Kidney (tissue), 14 donors: ENCODE data around the gene MED13L. TPM values are rescaled to one million over a fixed set of nuclear protein-coding genes. Genes with fewer than 3 reads are reported as not detected.
A peak's percentile ranks its signal among the peaks of the same experiment; 100 is the strongest.

Experiments
- DNase-seq, 5 donors: peaks; one replicate each; pipeline ENCODE4 v3.0.0-alpha.2; 2013 to 2020
- FAIRE-seq: peaks from 2 replicates; lab custom pipeline; 2012; peaks lifted over from hg19 to GRCh38; lab: Jason Lieb, UNC
- H3K27ac ChIP-seq, 2 donors: one replicate each; pipeline ENCODE4 v1.7.0; 2013; ENCODE audit warnings: low read depth in 2 of 2, low read length in 2 of 2, inconsistent platforms in 1 of 2
- H3K27me3 ChIP-seq: one replicate; pipeline ENCODE4 v1.7.1; 2013; ENCODE audit warnings: low read length, inconsistent platforms; ENCODE audit not compliant: control insufficient read depth, insufficient read depth
- H3K36me3 ChIP-seq, 3 donors: one replicate each; pipeline versions ENCODE4 v1.7.0 to v1.7.1; 2013; ENCODE audit warnings: low read length in 3 of 3, control low read depth in 1 of 3, inconsistent platforms in 1 of 3; ENCODE audit not compliant: insufficient read depth in 3 of 3, control insufficient read depth in 2 of 3
- H3K4me1 ChIP-seq, 3 donors: one replicate each; pipeline versions ENCODE4 v1.7.0 to v1.7.1; 2013; ENCODE audit warnings: low read length in 3 of 3, inconsistent platforms in 1 of 3, low read depth in 1 of 3; ENCODE audit not compliant: control insufficient read depth in 2 of 3, insufficient read depth in 2 of 3
- H3K4me3 ChIP-seq, 3 donors: one replicate each; pipeline versions ENCODE4 v1.7.0 to v1.8.1; 2013; ENCODE audit warnings: low read length in 3 of 3, control low read depth in 1 of 3, inconsistent platforms in 1 of 3
- H3K9ac ChIP-seq, 3 donors: one replicate each; pipeline versions ENCODE4 v1.7.0 to v1.7.1; 2013; ENCODE audit warnings: low read length in 3 of 3, control low read depth in 1 of 3, inconsistent platforms in 1 of 3
- H3K9me3 ChIP-seq, 3 donors: one replicate each; pipeline versions ENCODE4 v1.7.0 to v1.7.1; 2013; ENCODE audit warnings: low read length in 3 of 3, control low read depth in 1 of 3, inconsistent platforms in 1 of 3; ENCODE audit not compliant: control insufficient read depth in 2 of 3, insufficient read depth in 1 of 3
- CTCF ChIP-seq: IDR thresholded peaks from 3 replicates; pipeline ENCODE4 v1.5.1; 2012; ENCODE audit warnings: mild to moderate bottlenecking, moderate library complexity, borderline replicate concordance; ENCODE audit not compliant: insufficient read depth; ENCODE audit errors: extremely low read depth
- intact Hi-C: fragments of 100-400 bp; cut with DNase I; formaldehyde crosslinking; loops from one replicate; pipeline ENCODE4 v1.11.1; 2022
- polyA plus RNA-seq: library from polyadenylated mRNA; stranded (reverse); fragments of 350-450 nt; fragmentation: Illumina TruSeq; extraction: RNeasy Lipid Tissue Mini Kit (QIAGEN cat#74804); gene quantifications from one replicate; pipeline ENCODE4 v1.2.3, GENCODE V29; 2014; ENCODE audit warnings: low read depth, low replicate concordance; ENCODE audit not compliant: insufficient read depth
- total RNA-seq: library from RNA; stranded (reverse); fragmentation: NEBNext Ultra II Directional; extraction: Animal tissue kit (Norgen Biotek cat#: 25700); gene quantifications from one replicate; pipeline ENCODE4 v1.2.1, GENCODE V29; 2021
- donor health status: control.
- donor health status: control.
- donor health status: control.
- donor health status: control.
- donor health status: control.
- donor health status: DM: yes; HTN: yes; CAD: no.
- donor health status: Normal renal cell carcinoma (clear cell type).

MED13L gene
- total and polyA plus RNA-seq, 2 donors from 2014 or later, result 7.1 to 153 TPM

- no peak for TF ChIP-seq CTCF
Observed at GRCh38 chr12:116104167-116104767, 173.2 kb downstream of the MED13L start.

GRCh38 chr12:116101991-116102390 is 175.5 kb downstream of the MED13L start:
- H3K36me3 ChIP-seq, result no peaks in the 10 kb centered on the region
- no peak overlapping the region for H3K9ac ChIP-seq
- intact Hi-C loops, result no loop called here
- H3K4me1 ChIP-seq, result peaks cover 0 to 3% (median 0%) of the 10 kb centered on the region in 3 donors
- FAIRE-seq, result no peak
- H3K9me3 ChIP-seq, result no peaks in the 10 kb centered on the region
- no peak for DNase-seq
- H3K4me3 ChIP-seq, result no peak overlapping the region
- no peak for TF ChIP-seq CTCF
- no peak overlapping the region for H3K27ac ChIP-seq
- H3K27me3 ChIP-seq, result no peaks in the 10 kb centered on the region

More at GRCh38 chr12:116104167-116104767, 173.2 kb downstream of the MED13L start:
- Histone ChIP-seq H3K27me3 (no peaks in the 10 kb centered on the region), H3K9me3 (no peaks in the 10 kb centered on the region), H3K27ac (no peak overlapping the region), H3K9ac (no peak overlapping the region), H3K36me3 (no peaks in the 10 kb centered on the region), H3K4me3 (no peak overlapping the region), H3K4me1 (peaks cover 0 to 3% (median 0%) of the 10 kb centered on the region in 3 donors)
- DNase-seq (no peak), FAIRE-seq (no peak)
- intact Hi-C loops, result no loop called here

GRCh38 chr12:116099652-116100432 is 177.7 kb downstream of the MED13L start:
- Histone ChIP-seq H3K4me3 (no peak overlapping the region), H3K27me3 (no peaks in the 10 kb centered on the region), H3K36me3 (no peaks in the 10 kb centered on the region), H3K9me3 (no peaks in the 10 kb centered on the region), H3K9ac (no peak overlapping the region), H3K4me1 (peaks cover 0 to 3% (median 0%) of the 10 kb centered on the region in 3 donors), H3K27ac (no peak overlapping the region)
- no peak for TF ChIP-seq CTCF
- no peak for FAIRE-seq
- DNase-seq, result peak in 2 of 5 donors; percentile 42 to 48
- intact Hi-C loops, result no loop called here
